Neural progenitor cell (in vitro differentiated cells): Measurements from ENCODE around the gene PKP2. TPM values are rescaled to one million over a fixed set of nuclear protein-coding genes. Genes with fewer than 3 reads are reported as not detected.

Experiments used
- DNase-seq: peaks from one replicate; pipeline ENCODE4 v3.0.0-alpha.2; 2016; ENCODE audit warnings: low spot score
- H2AFZ ChIP-seq: fragments of 200-600 bp; sonication (generic); replicated peaks from 2 replicates; pipeline ENCODE4 v1.6.1; 2016; ENCODE audit warnings: antibody characterized with exemption
- H3F3A ChIP-seq: fragments of 200-600 bp; sonication (generic); 2 replicates; pipeline ENCODE4 v1.6.1; 2016; ENCODE audit warnings: antibody characterized with exemption, low read depth
- H3K27ac ChIP-seq: fragments of 200-600 bp; sonication (generic); 2 replicates; pipeline ENCODE4 v1.5.1; 2016; ENCODE audit warnings: mild to moderate bottlenecking
- H3K27me3 ChIP-seq: fragments of 200-600 bp; sonication (generic); 2 replicates; pipeline ENCODE4 v1.6.1; 2016; ENCODE audit warnings: mild to moderate bottlenecking, moderate library complexity
- H3K36me3 ChIP-seq: fragments of 200-600 bp; sonication (generic); 2 replicates; pipeline ENCODE4 v1.5.1; 2016
- H3K4me1 ChIP-seq: fragments of 200-600 bp; sonication (generic); 2 replicates; pipeline ENCODE4 v1.6.1; 2016; ENCODE audit warnings: mixed run types
- H3K4me2 ChIP-seq: fragments of 200-600 bp; sonication (generic); 2 replicates; pipeline ENCODE4 v1.6.1; 2016
- H3K4me3 ChIP-seq: fragments of 200-600 bp; sonication (generic); 2 replicates; pipeline ENCODE4 v1.5.1; 2016
- H3K79me2 ChIP-seq: fragments of 200-600 bp; sonication (generic); 2 replicates; pipeline ENCODE4 v1.6.1; 2016; ENCODE audit warnings: low read depth
- H3K9ac ChIP-seq: fragments of 200-600 bp; sonication (generic); 2 replicates; pipeline ENCODE4 v1.6.1; 2016
- H3K9me3 ChIP-seq: fragments of 200-600 bp; sonication (generic); 2 replicates; pipeline ENCODE4 v1.5.1; 2016; ENCODE audit warnings: low read depth
- H4K20me1 ChIP-seq: fragments of 200-600 bp; sonication (generic); 2 replicates; pipeline ENCODE4 v1.6.1; 2016; ENCODE audit warnings: low read depth
- H3K27ac Mint-ChIP-seq: 3 replicates; pipeline ENCODE4 v1.8.0; 2021; ENCODE audit warnings: mixed read lengths
- H3K27me3 Mint-ChIP-seq: 2 replicates; pipeline ENCODE4 v1.8.0; 2022; ENCODE audit warnings: low read depth, mild to moderate bottlenecking, inconsistent platforms, moderate library complexity, mixed read lengths; ENCODE audit not compliant: insufficient read depth
- H3K36me3 Mint-ChIP-seq: 3 replicates; pipeline ENCODE4 v1.8.0; 2021; ENCODE audit warnings: mixed read lengths
- H3K4me1 Mint-ChIP-seq: 3 replicates; pipeline ENCODE4 v1.8.0; 2021; ENCODE audit warnings: mixed read lengths
- H3K4me3 Mint-ChIP-seq: 3 replicates; pipeline ENCODE4 v1.8.0; 2021; ENCODE audit warnings: mild to moderate bottlenecking, moderate library complexity, mixed read lengths
- H3K9me3 Mint-ChIP-seq: 3 replicates; pipeline ENCODE4 v1.8.0; 2020; ENCODE audit warnings: mixed read lengths
- CTCF ChIP-seq: fragments of 200-600 bp; sonication (generic); IDR thresholded peaks from 2 replicates; pipeline ENCODE4 v1.5.1; 2017; ENCODE audit warnings: antibody characterized with exemption, mild to moderate bottlenecking
- EZH2 ChIP-seq: fragments of 200-600 bp; sonication (generic); IDR thresholded peaks from 2 replicates; pipeline ENCODE4 v1.6.1; 2017; ENCODE audit warnings: antibody characterized with exemption, mild to moderate bottlenecking, moderate library complexity
- EZH2phosphoT487 ChIP-seq: fragments of 200-600 bp; sonication (generic); IDR thresholded peaks from 2 replicates; pipeline ENCODE4 v1.6.1; 2017; ENCODE audit warnings: antibody characterized with exemption
- total RNA-seq: library from RNA; depleted of rRNA; stranded (reverse); fragments of >200 nt; gene quantifications from 2 replicates; pipeline ENCODE4 v1.2.3, GENCODE V29; 2015; ENCODE audit warnings: low replicate concordance

The PKP2 gene
- total RNA-seq, 1 donor from 2014 or later, result 10.6 TPM

GRCh38 chr12:32834122-32834521 lies 62.5 kb downstream of the PKP2 start:
- no peak for TF ChIP-seq CTCF
- TF ChIP-seq EZH2, result no peak
- TF ChIP-seq EZH2phosphoT487, result no peak
- no peak overlapping the region for H2AFZ ChIP-seq
- no peak for DNase-seq
- Mint-ChIP-seq H3K36me3 (no peaks in the 10 kb centered on the region), H3K27ac (no peak overlapping the region), H3K9me3 (no peaks in the 10 kb centered on the region), H3K4me1 (no peaks in the 10 kb centered on the region), H3K27me3 (no peaks in the 10 kb centered on the region), H3K4me3 (no peak overlapping the region)
- H4K20me1 ChIP-seq, result no peaks in the 10 kb centered on the region
- no peaks in the 10 kb centered on the region for H3K9me3 ChIP-seq
- no peaks in the 10 kb centered on the region for H3K79me2 ChIP-seq
- no peak overlapping the region for H3K4me2 ChIP-seq
- H3K27ac ChIP-seq, result no peak overlapping the region
- no peak overlapping the region for H3K4me3 ChIP-seq
- H3F3A ChIP-seq, result no peaks in the 10 kb centered on the region
- no peak overlapping the region for H3K9ac ChIP-seq
- peaks cover 7% of the 10 kb centered on the region for H3K4me1 ChIP-seq
- H3K36me3 ChIP-seq, result no peaks in the 10 kb centered on the region
- no peaks in the 10 kb centered on the region for H3K27me3 ChIP-seq

DNA sequence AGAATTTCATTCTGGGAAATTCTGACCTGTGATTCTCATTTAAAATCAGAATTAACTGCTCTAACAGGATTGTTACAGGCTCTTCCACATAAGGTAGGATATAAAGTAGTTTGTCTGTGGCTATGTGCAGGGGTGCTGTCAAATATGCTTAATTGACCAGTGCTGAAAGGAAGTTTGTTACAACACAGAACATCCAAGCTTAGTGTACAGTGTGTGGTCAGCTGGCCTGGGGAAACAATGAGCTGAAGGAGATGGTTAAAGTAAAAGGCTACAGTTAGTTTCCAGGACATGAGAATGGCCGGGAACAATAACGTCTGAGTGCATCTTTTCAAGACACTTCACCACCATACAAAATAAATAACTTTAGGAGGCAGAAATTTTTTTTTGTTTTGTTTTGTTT lies 68.0 kb downstream of the PKP2 start:
- no peaks in the 10 kb centered on the region for H3K36me3 ChIP-seq
- H3K27ac Mint-ChIP-seq, result no peak overlapping the region
- H3K4me3 Mint-ChIP-seq, result no peak overlapping the region

DNA sequence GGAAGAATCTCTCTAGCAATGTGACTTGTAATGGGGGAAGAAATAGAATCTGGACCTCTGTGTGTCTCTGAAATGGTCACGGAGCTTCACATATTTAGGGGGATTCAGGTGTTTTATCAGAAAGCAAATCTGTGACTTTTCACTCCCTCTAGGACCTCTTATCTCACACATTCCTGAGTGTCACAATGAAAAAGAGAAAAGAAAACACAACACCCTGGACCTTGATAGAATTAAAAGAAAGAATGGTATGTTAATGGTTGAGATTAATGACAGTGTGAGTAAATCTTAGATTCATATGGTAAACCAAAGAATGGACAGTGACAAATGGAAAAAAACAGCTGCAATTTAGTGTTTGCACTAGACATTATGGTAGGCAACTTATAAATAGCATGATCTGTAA lies 68.5 kb downstream of the PKP2 start:
- Mint-ChIP-seq H3K27me3 (peaks cover 2% of the 10 kb centered on the region), H3K27ac (no peak overlapping the region), H3K36me3 (no peaks in the 10 kb centered on the region), H3K4me1 (no peaks in the 10 kb centered on the region), H3K4me3 (no peak overlapping the region), H3K9me3 (no peaks in the 10 kb centered on the region)
- Histone ChIP-seq H3K4me2 (no peak overlapping the region), H3K27me3 (no peaks in the 10 kb centered on the region), H3K27ac (no peak overlapping the region), H2AFZ (no peak overlapping the region), H3K9ac (no peak overlapping the region), H3F3A (no peaks in the 10 kb centered on the region), H3K79me2 (no peaks in the 10 kb centered on the region), H3K36me3 (no peaks in the 10 kb centered on the region), H3K4me1 (peaks cover 18% of the 10 kb centered on the region), H4K20me1 (no peaks in the 10 kb centered on the region), H3K4me3 (no peak overlapping the region), H3K9me3 (no peaks in the 10 kb centered on the region)
- DNase-seq, result no peak
- TF ChIP-seq CTCF (no peak), EZH2 (no peak), EZH2phosphoT487 (no peak)

More for the DNA sequence above, 68.0 kb downstream of the PKP2 start:
- H2AFZ ChIP-seq, result no peak overlapping the region
- H3K9me3 Mint-ChIP-seq, result no peaks in the 10 kb centered on the region
- H3F3A ChIP-seq, result no peaks in the 10 kb centered on the region
- H3K27ac ChIP-seq, result no peak overlapping the region
- no peak for TF ChIP-seq EZH2
- TF ChIP-seq EZH2phosphoT487, result no peak
- no peak for TF ChIP-seq CTCF
- H3K9ac ChIP-seq, result no peak overlapping the region
- H4K20me1 ChIP-seq, result no peaks in the 10 kb centered on the region
- H3K27me3 Mint-ChIP-seq, result peaks cover 2% of the 10 kb centered on the region
- no peaks in the 10 kb centered on the region for H3K36me3 Mint-ChIP-seq
- no peak overlapping the region for H3K4me2 ChIP-seq
- no peak for DNase-seq
- H3K9me3 ChIP-seq, result no peaks in the 10 kb centered on the region
- no peaks in the 10 kb centered on the region for H3K79me2 ChIP-seq
- H3K4me3 ChIP-seq, result no peak overlapping the region
- H3K27me3 ChIP-seq, result no peaks in the 10 kb centered on the region
- peaks cover 18% of the 10 kb centered on the region for H3K4me1 ChIP-seq
- H3K4me1 Mint-ChIP-seq, result no peaks in the 10 kb centered on the region
